GM23338 (cell line): ENCODE measurements around the gene RGSL1.

ENCODE experiments used
- CTCF ChIP-seq, 2 experiments: fragments of 200-600 bp in 1 of 2; sonication (generic) in 1 of 2; conservative IDR thresholded peaks; 2 replicates each; pipeline versions ENCODE4 v1.5.1 to v1.6.1; 2016 to 2017; ENCODE audit warnings: antibody characterized with exemption in 2 of 2, low read depth in 2 of 2, mild to moderate bottlenecking in 2 of 2, moderate library complexity in 1 of 2
- REST ChIP-seq: IDR thresholded peaks from one replicate; pipeline ENCODE4 v1.6.1; 2018; ENCODE audit warnings: antibody characterized with exemption; ENCODE audit not compliant: unreplicated experiment

- TF ChIP-seq CTCF (conservative IDR thresholded peaks at IDR 0.05; ENCODE audit: low read depth in 2 of 2) (no peak), REST (no peak)
Observed at GRCh38 chr1:182493063-182493462, 43.1 kb downstream of the RGSL1 start.
